Erythroblast (primary cell): ENCODE measurements around the gene C19orf47.

Experiments
- GATA1 ChIP-seq: IDR thresholded peaks from 2 replicates; pipeline ENCODE4 v1.6.1; 2011; ENCODE audit warnings: low read depth, mild to moderate bottlenecking, control low read depth, low read length, moderate library complexity
- POLR2A ChIP-seq: IDR thresholded peaks from 2 replicates; pipeline ENCODE4 v1.6.1; 2011; ENCODE audit warnings: mild to moderate bottlenecking, low read length

DNA sequence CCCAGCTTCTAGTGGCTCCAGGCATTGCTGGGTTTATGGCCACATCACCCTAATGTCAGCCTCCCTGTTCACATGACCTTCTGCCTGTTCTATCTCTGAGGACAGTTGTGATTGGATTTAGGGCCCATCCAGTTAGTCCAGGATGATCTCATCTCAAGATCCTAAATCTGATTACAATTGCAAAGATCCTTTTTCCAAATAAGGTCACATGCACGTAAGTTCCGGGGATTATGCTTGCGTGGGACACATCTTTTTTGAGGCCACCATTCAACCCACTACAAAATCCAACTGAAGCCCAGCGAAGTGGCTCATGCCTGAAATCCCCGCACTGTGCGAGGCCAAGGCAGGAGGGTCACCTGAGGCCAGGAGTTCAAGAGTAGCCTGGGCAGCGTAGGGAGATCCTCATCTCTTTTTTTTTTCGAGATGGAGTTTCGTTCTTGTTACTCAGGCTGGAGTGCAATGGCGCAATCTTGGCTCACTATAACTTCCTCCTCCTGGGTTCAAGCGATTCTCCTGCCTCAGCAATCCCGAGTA is 12.6 kb upstream of the C19orf47 start:
- TF ChIP-seq POLR2A: no peak
- TF ChIP-seq GATA1: no peak
